ENCODE results near the gene TMEM91. TPM values are rescaled to one million over a fixed set of nuclear protein-coding genes. Genes with fewer than 3 reads are reported as not detected.

Gene TMEM91
- total and polyA plus RNA-seq, 9 of the 15 experiments (the other 6 are each of a cell fraction or from before 2014, with no cell fraction given) = 1.2 to 5.2 (median 2.7) TPM

GRCh38 chr19:41363753-41364523 is 12.4 kb upstream of the TMEM91 start, which contains the start of gene B9D2 (continued):
- TF ChIP-seq ZBTB2 (IDR thresholded peaks at IDR 0.05) (peak; percentile 94), ILF3 (IDR thresholded peaks at IDR 0.05; ENCODE audit: borderline replicate concordance) (no peak), ZNF274 (IDR thresholded peaks at IDR 0.05; ENCODE audit: borderline replicate concordance, low read depth, low read length) (no peak), ZBTB34 (CRISPR knock-in tag; IDR thresholded peaks at IDR 0.05) (no peak), EZH2 (IDR thresholded peaks at IDR 0.05; ENCODE audit: borderline replicate concordance, low read depth, low read length) (no peak), ZNF511 (CRISPR knock-in tag; IDR thresholded peaks at IDR 0.05) (peak; percentile 72; the same call in 1 of the 2 replicates), RBM17 (IDR thresholded peaks at IDR 0.05; ENCODE audit: borderline replicate concordance, low read depth, low read length) (no peak), SIX5 (IDR thresholded peaks at IDR 0.05; ENCODE audit: borderline replicate concordance in 1 of 2, insufficient read depth in 1 of 2, low read depth in 1 of 2, low read length in 2 of 2) (peak; percentile 50 to 53; a peak in 2 of 4 replicates), ZNF609 (CRISPR knock-in tag; IDR thresholded peaks at IDR 0.05; ENCODE audit: borderline replicate concordance) (no peak), PML (IDR thresholded peaks at IDR 0.05; ENCODE audit: low read length) (0 out of 2 replicates have a peak, but pooled peaks have one; percentile 52), FOXO4 (CRISPR knock-in tag; IDR thresholded peaks at IDR 0.05) (peak; percentile 39; the same call in 1 of the 2 replicates), ZNF133 (CRISPR knock-in tag; IDR thresholded peaks at IDR 0.05) (no peak), HLTF (IDR thresholded peaks at IDR 0.05) (no peak), ZNF41 (CRISPR knock-in tag; conservative IDR thresholded peaks at IDR 0.05) (no peak), ZBED1 (IDR thresholded peaks at IDR 0.05) (no peak), MXI1 (IDR thresholded peaks at IDR 0.05; ENCODE audit: low read depth, low read length) (peak; percentile 94)

Data from K562 (cell line).